CD4-positive, alpha-beta T cell treated with Interferon gamma for 1 hour (primary cell): ENCODE results near the gene KIAA1614.

Source experiments
- DNase-seq: peaks from one replicate; pipeline ENCODE4 v3.0.0-alpha.2; 2020

Gene KIAA1614

DNA sequence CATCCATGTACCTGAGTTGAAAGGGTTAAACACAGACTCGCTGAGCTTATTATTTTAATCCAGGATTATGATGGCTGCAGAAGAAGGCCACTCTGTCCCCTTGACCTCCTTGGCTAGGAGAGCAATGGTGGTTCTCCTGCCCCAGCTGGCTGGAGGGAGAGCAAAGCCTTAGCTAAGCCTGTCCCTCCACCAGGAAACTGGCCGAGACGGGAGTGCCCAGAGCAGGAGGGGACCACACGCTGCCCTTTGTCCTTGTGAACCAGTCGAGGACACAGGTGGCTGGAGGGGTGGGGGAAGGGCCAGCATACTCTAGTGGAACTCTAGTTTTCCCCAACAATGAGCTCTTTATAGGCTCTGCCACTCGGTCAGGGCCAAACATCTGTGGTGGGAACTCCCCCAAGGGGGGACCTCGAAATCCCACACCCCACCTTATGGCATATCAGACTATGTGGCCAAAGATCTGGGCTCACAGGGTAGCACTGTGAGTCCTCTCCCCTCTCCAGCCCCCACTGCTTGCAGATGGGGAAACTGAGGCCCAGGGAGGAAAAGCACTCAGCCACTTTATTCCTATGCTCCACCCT, 12.9 kb downstream of the KIAA1614 start:
- DNase-seq: no peak

DNA sequence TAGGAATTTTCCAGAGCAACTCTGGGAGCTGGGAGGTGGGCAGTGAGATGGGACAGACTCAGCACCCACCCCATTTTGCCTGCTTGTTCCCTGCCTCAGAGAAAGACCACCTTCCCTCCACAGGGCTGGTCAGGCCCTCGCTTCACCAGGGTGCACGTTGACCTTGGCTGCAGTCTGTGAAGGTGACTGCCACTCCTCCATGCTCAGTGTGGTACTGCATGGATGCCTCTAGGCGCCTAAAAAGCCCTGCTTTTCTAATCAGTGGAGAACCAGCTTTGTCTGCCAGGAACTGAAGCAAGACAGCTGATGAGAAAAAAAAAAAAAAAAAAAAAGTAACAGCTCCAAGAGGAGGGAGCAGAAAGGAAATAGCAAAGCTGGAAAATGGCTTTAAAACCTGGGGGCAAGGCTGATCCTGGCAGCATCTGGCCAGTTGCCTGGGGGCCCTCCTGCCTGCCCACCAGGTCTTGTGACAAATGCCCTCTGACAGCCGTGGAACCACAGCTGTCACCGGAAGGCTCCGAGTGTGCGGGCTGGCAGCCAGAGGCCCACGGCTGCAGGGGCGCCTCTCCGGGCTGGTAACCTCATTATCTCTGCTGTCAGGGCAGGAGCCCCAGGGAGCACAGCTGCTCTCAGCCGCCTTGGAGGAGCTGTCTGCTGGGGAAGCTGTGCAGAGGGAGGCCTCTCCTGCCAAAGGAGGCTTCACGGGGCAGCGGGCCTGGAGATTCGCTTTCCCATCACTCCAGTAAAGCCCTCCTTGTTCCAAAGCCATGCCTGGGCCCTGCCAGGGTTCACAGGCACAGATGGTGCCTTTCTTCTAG, 13.7 kb downstream of the KIAA1614 start:
- no peak for DNase-seq

DNA sequence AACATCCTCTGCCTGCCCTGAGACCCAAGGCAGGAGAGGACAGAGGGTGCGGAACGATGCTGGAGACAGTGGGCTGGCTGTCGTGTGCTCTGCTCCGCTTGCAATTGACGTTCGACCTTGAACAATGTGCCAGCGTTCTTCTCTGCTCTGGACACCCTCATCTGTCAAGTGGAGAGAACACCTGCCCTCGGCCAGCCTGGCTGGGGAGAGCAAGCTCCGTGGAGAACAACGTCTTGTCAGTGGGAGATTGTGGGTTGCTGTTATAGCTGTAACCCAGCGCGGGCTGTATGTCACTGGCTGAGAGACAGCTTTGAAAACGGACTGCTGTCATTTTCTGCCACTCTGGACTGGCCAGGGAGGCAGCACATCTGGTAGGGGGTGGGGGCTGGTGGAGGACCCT, 14.7 kb downstream of the KIAA1614 start:
- no peak for DNase-seq

DNA sequence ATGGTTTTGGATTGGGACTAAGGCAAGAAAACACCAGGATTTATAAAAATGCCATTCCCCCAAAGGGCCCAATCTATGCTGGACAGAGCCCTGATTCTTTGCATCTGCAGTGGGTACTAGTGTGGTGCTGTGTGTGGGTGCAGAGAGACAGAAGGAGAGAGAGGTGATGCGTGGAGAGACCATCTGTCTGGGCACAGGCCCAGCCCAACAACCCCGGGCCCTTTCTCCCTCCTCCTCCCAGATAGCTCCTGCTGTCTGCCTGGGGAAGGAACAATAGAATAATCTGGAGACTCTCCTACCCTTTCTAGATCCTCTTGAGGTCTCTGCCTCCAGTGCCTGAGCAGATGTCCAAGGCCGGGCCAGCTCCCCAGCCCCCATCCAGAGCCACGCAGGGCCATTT, 15.1 kb downstream of the KIAA1614 start:
- no peak for DNase-seq

DNA sequence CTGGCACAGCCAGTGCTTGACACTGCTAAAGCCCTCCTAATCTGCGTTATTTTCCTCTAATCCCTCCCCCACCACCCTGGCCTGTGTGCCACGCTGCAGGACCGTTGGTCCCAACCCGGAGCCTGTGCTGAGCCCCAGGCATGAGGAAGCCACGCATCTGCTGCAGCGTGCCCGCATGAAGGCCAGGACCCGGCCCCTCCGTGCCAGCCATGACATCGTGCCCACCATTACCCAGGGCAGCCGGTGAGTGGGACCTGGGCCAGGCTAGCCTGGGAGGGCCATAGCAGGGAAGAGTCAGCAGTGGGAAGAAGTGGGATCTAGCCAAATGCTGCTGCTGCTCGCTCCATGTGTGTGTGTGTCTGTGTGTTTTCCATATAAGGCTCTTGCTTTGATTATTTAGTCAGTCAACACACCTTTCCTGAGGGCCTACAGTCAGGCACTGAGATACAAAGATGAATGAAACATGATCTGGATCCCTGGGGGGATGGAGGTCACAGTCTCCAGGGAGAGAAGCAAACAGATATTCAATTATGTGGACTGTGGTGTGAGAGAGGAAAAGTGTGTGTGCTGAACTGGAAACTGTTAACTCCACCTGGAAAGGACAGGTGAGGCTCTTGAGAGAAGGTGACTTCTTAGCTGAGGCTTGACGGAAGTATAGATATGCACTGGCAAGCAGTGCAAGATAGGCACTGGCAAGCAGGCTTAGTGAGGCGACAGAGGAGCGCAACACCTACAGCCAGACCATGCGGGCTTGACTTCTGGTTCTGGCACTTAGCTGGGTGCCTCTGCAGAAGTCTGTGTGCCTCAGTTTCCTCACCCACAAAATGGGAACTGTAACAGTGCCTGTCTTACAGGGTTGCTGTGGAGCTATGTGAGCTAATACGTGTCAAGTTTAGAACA, 15.9 kb downstream of the KIAA1614 start:
- no peak for DNase-seq

DNA sequence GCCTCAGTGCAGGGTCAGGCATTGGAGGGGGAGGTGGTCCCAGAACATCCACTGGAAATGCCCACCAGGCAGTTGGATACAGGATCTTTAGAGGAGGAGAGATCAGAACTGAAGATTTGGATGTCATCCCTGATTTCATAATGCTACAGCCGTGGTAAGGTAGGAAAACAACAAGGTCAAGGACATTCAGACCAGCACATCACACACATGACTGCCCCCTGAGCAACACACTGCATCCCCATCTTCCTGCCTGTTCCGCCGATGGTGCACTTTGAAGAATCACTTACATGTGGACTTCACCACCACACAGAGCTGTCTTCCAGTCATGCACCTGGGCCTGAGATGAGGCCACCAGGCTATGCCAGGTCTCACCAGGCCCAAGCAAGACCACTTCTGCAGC, 16.7 kb downstream of the KIAA1614 start:
- no peak for DNase-seq

DNA sequence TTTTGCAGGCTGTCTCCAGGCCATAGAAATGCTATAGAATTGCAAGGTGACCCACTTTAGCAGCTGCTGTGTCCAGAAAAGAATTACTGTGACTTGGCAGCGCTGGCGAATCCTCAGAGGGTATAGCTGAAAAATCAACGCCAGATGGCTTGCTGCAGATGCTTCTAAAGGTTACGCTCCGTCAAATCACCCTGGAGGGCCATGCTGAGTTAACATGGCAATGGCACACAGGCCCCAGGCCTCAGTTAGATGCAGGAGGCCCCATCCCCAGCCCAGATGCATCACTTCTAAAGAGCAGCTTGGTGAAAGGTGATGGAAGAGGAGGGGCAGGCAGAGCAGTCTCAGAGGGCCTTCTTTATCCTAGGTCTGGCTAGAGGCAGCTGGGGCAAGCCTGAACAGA, 18.0 kb downstream of the KIAA1614 start:
- no peak for DNase-seq

DNA sequence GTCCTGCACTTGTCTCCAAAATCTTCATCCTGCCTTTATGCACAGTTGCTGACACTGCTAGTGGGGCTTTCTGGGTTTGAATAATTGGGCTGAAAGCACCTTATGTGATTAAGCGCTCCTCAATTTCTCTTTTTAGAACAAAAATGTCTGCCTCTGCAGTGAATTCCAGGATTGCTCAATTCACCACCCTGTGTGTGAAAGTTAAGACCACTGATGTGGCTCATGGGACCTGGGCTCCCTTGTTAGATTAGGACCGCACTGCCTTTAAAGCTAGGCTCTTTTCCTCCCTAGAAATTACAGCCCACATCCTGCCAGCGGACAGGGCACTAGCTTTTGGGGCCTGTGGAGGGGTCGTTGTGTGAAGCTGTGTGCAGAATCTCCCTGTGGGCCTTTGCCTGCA, 18.8 kb downstream of the KIAA1614 start:
- no peak for DNase-seq

DNA sequence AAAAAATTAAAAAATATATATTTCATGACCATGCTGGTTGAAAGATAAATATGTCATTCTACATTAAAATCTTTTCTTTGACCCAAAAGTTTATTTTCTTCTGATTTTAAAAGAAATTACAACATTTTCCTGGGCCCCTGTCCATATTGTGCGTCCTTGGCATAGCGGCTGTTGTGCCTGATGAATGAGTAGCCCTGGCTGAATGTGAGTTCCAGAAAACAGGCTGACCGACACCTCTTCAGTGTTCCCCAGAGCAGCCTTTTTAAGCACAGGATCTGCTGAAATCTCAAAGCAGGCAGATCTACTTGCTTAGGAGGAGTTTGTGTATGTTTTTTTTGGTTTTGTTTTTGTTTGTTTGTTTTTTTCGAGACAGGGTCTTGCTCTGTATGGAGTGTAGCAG, 19.7 kb downstream of the KIAA1614 start:
- DNase-seq: no peak

DNA sequence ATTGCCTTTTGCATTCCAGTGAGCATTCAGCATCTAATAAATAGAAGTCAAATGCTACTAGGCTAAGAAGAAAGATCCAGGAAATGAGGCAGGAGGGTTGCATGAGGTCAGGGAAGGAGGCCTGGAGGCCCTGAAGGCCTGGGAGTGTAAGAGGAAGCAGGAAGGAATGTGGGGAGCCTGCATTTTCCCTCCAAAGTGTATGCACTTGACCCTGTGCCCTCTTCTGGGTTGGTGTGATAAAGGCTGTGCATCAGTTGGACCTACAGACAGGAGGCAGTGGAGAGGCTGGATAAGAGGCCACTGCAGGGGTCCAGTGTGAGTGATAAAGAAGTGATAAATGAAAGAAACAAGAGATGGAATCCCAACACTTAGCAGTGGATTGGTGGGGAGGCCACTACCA, 20.4 kb downstream of the KIAA1614 start:
- no peak for DNase-seq

DNA sequence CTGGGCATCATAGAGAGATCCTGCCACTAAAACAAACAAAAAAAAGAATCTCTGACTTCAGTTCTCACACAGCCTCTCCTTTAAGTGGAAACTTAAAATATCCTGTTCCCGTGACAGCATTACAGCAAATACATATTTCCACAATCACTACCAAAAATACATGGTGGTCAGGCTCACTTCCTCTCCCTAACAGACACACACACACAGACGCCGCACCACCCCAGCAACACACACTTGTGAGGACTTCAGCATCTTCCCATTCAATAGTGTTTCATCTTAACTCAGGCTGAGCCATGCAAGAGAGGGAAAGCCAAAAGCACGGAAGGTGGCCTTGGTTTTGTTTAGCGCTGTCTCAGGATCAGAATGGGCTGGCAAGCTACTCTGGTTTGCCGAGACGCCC, 21.9 kb downstream of the KIAA1614 start:
- DNase-seq: no peak

DNA sequence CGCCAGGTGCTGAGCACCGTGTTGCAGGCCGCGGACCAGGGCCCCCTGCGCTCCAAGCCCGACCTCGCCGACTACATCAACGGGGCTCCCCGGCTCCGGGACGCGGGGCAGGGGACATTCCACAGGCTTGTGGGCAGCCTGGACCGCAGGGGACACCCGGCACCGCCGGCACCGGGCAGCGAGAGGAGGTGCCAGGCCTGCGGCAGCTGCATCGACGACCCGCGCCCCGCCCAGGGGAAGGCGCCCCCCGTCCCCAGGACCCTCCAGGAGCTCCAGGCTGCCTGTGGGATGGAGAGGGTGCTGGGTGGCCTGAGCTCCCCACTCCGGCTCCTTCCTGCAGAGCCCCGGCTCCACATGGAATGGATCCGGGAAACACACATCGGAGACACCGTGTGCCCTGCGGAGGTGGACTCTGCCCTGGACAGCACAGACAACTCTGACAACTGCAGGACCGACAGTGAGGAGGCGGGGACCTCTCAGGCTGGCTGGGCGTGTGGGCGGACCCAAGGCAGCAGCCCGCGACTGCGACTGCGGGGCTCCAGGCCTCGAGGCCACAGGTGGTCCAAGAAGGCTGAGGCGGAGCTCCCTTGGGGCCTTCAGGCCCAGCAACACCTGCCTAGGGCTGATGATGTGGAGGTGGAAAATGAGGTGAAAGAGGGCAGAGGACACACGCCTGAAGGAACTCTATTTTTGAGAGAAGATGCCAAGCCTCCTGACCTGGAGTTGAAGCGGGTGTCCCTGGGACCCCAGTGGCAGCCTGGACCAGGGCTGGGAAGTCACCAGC, 22.8 kb downstream of the KIAA1614 start:
- no peak for DNase-seq

DNA sequence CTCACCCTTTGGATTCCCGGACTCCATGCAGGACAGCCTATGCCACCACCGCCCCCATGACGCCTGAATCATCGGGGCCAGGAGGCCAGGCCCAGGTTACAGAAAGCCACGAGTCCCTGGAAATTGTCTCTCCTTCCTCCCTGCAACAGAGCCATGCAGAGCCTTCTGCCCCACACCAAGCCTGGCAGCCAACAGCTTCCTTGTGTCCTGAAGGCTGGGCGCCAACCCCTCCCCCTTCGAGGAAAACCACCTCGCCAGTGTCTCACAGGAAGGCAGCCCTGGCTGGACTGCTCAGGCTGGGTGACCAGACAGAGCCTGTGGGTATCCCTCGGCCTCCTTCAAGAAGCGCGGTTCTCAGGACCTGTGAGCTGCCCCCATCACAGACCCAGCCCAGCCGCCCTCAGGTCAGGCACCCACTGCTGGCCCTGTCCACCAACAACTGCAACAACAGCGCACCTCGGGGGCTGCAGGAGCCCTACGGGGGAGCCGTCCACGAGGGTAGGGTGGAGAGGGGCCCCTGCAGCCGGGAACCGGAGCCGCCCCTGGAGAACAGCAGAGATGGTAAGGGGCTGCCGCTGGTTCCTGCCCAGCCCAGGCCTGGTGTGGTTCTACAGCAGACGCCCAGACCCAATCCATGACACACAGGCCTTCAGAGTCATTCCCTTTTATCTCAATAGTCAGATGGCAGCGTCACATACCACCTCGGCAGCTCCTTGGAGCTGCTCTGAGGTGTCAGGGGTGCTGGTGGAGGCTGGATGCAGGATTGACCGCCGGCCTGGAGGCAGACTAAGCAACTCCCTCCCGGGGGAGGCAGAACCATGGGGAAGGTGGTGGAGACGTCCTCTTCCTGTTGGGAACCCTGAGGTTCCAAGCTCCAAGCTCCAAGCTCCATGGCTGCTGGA, 23.7 kb downstream of the KIAA1614 start:
- DNase-seq: no peak

DNA sequence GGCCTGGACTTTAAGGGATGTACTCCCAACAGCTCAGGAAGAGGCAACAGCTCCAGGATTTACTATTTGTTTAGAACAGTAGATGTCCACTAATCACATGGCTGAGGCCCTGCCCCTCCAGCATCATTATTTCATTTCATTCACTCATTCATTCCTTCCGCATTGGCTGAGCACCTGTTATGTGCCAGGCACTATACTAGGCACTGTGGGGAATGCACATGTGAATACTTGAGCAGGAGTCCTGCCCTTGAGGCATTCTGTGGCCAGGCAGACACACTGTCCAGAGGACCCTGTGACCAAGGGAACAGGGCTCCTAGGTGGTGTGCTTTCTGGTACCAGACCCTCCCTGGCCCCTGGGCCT, 24.3 kb downstream of the KIAA1614 start:
- DNase-seq: no peak

DNA sequence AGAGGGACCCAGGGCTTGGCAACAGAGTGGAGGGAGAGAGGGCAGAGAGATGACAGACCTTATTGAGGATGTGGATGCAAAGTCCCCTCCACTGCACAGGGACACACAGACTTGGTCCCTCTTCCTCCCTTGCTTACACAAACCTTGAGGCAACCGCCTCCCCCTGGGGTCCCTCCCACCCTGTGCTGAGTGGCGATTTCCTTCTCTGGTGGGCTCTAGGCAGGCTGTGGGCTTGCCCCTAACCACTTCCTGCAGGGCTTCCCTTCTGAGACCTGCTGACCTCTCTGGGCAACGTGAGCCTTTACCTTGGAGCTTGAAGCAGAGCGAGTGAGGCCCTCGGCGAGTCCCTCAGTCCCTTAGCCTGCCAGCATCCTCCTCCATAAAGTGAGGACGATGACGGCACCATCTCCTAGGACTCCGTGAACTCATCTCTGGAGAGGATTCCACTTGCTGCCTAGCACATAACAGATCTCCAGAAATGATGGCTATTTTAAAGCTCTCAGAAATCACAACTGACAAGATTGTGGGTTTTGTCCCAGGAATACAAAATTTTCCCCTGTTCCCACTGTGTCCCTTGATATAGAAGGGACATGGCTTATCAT, 25.0 kb downstream of the KIAA1614 start:
- DNase-seq: no peak

DNA sequence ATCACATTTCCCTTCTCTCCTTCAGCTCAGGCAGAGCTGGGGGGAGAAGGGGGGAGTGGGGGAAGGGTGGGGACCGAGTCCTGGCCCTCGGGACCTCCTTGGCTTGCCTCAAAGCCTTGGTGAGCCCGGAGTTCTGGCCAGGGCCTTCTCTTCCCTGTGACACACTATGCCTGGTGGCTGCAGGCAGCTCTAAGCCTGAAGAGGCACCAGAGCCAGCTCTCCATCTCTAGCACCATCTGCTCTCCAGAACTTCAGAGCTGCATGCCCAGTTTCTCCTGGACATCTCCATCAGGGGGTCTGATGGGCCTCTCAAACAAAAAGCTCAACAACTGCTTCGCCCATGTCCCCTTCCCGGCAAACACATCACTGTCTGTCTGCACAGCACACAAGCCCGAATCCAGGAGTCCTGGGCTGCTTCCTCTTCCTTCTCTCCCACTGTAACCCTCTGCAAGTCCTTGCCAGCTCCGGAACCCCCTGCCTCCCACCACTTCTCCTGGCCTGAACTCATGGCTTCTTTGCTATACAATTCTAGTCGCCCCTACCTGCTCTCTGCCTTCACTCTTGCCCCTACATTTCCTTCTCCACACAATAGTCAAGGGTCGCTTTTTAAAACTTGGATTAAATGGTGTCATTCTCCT, 26.5 kb downstream of the KIAA1614 start:
- DNase-seq: no peak

DNA sequence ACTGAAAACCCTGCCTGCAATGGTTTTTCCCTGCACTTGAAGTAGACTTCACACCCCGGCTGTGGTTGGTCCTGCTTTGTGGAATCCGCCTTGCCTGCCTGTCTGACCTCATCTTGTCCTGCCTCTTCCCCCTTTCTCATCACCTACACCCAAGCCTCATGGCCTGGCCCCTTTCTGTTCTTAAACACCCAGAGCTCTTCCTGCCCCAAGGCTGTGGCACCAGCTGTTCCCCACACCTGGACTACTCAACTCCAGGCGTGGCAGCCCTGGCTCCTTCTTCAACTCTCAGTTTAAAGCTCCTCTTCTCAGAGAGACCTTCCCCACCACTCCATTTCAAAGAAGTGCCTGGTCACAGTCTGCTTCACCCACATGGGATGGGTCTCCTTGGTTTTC, 27.0 kb downstream of the KIAA1614 start:
- no peak for DNase-seq

DNA sequence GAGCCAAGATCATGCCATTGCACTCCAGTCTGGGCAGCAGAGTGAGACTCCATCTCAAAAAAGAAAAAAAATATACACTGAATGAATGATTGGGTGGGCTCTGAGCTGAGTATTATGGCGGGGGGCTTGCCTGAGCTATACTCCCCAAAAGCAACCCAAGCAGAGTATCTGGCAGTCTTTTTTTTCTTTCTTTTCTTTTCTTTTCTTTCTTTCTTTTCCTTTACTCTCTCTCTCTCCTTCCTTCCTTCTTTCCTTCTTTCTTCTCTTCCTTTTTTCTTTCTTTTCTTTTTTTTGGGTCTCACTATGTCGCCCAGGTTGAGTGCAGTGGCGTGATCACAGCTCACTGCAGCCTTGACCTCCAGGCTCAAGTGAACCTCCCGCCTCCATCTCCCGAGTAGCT, 27.7 kb downstream of the KIAA1614 start:
- no peak for DNase-seq

DNA sequence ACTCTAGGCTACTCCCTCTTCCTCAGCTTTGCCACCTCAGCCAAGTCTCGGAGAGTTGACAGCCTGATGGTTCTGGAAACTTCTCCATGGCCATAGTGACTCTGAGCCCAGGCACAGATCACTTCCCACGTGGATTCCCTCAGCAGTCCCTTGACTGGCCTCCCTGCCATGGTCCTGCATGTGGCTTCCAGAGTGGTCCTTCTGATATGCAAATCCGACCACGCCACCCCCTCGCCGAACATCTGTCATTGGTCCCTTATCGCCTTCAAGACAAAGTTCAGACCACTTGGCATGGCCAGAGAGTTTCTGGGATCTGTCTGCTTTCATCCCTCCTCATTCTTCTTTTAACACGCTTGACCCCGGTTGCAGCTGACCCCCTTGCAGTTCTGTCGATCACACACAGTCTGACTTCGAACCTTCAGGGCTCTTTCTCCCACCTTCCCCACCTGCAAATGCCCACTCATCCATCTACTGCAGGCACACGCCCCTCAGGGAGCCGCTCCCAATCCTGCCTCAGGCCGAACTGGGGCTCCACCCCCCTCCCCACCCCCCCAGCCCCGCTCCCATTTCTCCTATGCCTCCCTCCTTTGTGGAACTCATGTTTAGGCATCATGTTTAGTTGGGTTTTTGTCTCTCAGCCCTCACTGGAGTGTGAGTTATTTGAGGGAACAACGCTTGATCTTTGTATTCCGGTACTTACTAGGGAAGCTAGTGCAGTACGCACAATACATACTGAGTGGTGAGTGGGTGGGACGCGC, 29.0 kb downstream of the KIAA1614 start:
- no peak for DNase-seq

DNA sequence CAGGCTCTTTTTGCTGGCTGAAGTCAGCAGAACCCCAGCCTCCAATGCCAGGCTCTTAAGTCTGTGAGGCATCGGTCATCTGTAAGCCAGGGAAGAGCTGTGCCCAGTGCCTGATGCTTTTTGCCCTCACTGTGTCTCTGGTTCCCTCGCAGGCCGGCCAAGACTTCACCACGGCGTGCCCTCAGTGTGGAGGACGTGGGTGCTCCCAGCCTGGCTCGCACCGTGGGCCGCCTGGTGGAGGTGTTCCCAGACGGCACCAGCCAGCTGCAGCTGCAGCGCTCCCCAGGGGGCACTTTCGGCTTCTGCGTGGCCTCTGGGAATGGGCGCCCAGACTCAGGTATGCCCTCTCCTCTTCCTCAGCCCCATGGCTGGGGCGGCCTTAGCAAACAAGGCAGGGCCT, 32.5 kb downstream of the KIAA1614 start:
- no peak for DNase-seq
